HepG2 (cell line): ENCODE measurements around the gene COPE. TPM values are rescaled to one million over a fixed set of nuclear protein-coding genes. Genes with fewer than 3 reads are reported as not detected.

Experiments used
- ATAC-seq: fragments of 200-7000 bp; cut with Tn5 transposase; 3 replicates; pipeline ENCODE4 v1.9.1; 2020; ENCODE audit warnings: mild to moderate bottlenecking, moderate library complexity
- BruUV-seq: library from RNA; stranded (reverse); fragments of 400-500 nt; replicated peaks from 2 replicates; lab custom pipeline; 2021; lab: Mats Ljungman, UMichigan
- CTCF ChIA-PET: fragments of 300-600 bp; formaldehyde crosslinking; extraction: SDS; loops from one replicate; lab custom pipeline; 2021; ENCODE audit warnings: low total read pairs, inconsistent platforms, low intra/inter-chr PET ratio; lab: Yijun Ruan, JAX
- POLR2A ChIA-PET: fragments of 350-600 bp; sonication (Branson Sonifier 250); formaldehyde crosslinking; loops from one replicate; lab custom pipeline; 2020; ENCODE audit warnings: antibody characterized with exemption, inconsistent platforms; lab: Yijun Ruan, JAX
- DNase-seq: peaks from one replicate; pipeline ENCODE4 v3.0.0-alpha.2; 2015; ENCODE audit warnings: low spot score
- FAIRE-seq: peaks from 3 replicates; lab custom pipeline; 2011; peaks lifted over from hg19 to GRCh38; lab: Jason Lieb, UNC
- H2AFZ ChIP-seq: one replicate; pipeline ENCODE4 v1.6.1; 2011; ENCODE audit warnings: low read length, inconsistent platforms
- H3K27ac ChIP-seq: fragments of 300-600 bp; 3 replicates; pipeline ENCODE4 v1.8.0; 2011; ENCODE audit warnings: mixed run types, mild to moderate bottlenecking, mixed read lengths, low read length, inconsistent platforms; ENCODE audit not compliant: insufficient read depth; ENCODE audit errors: extremely low read length
- H3K27me3 ChIP-seq, 2 experiments: fragments of 200-600 bp in 1 of 2; 2 replicates in 1 of 2; 3 replicates in 1 of 2; pipeline versions ENCODE4 v1.6.0 to v1.8.0; 2011; ENCODE audit warnings: low read length in 2 of 2, mild to moderate bottlenecking in 2 of 2, moderate library complexity in 2 of 2, inconsistent platforms in 1 of 2; ENCODE audit not compliant: insufficient read depth in 2 of 2, control insufficient read depth in 1 of 2
- H3K36me3 ChIP-seq, 2 experiments: fragments of 200-600 bp in 1 of 2; replicated peaks in 1 of 2; 2 replicates in 1 of 2; 3 replicates in 1 of 2; pipeline versions ENCODE4 v1.5.1 to v1.8.0; 2011; ENCODE audit warnings: low read length in 2 of 2, inconsistent platforms in 1 of 2; ENCODE audit not compliant: insufficient read depth in 2 of 2, control insufficient read depth in 1 of 2
- H3K4me1 ChIP-seq: 2 replicates; pipeline ENCODE4 v1.5.1; 2012; ENCODE audit warnings: low read length, inconsistent platforms; ENCODE audit not compliant: insufficient read depth
- H3K4me2 ChIP-seq: 2 replicates; pipeline ENCODE4 v1.6.0; 2011; ENCODE audit warnings: low read depth, low read length, inconsistent platforms
- H3K4me3 ChIP-seq, 3 experiments: fragments of 200-600 bp in 1 of 3; sonication (generic), shearing (Covaris generic) in 1 of 3; replicated peaks in 1 of 3; 2 replicates each; pipeline ENCODE4 v1.5.1; 2011 to 2016; ENCODE audit warnings: low read length in 3 of 3, inconsistent platforms in 2 of 3, low read depth in 2 of 3, mild to moderate bottlenecking in 2 of 3, control low read depth in 1 of 3, mixed read lengths in 1 of 3; ENCODE audit not compliant: insufficient read depth in 1 of 3
- H3K79me2 ChIP-seq: one replicate; pipeline ENCODE4 v1.6.1; 2011; ENCODE audit warnings: low read length, inconsistent platforms; ENCODE audit not compliant: insufficient read depth
- H3K9ac ChIP-seq: 2 replicates; pipeline ENCODE4 v1.6.0; 2011; ENCODE audit warnings: mild to moderate bottlenecking, low read depth, low read length, inconsistent platforms; ENCODE audit not compliant: insufficient read depth
- H3K9me3 ChIP-seq: 2 replicates; pipeline ENCODE4 v1.5.1; 2012; ENCODE audit warnings: mild to moderate bottlenecking, low read length
- H4K20me1 ChIP-seq: 2 replicates; pipeline ENCODE4 v1.6.0; 2011; ENCODE audit warnings: inconsistent platforms, mild to moderate bottlenecking, low read length, moderate library complexity; ENCODE audit not compliant: insufficient read depth
- ARNTL ChIP-seq: sonication (generic); formaldehyde crosslinking; IDR thresholded peaks from 2 replicates; pipeline ENCODE4 v1.4.0; 2020; ENCODE audit warnings: mild to moderate bottlenecking, missing genetic modification reagents
- ATF7 ChIP-seq, 2 experiments: fragments of 450-650 bp in 1 of 2; sonication (generic) in 1 of 2; formaldehyde crosslinking in 1 of 2; IDR thresholded peaks; 2 replicates each; pipeline versions ENCODE4 v1.4.0 to v1.6.1; 2016 to 2020; ENCODE audit warnings: antibody characterized with exemption in 1 of 2, mild to moderate bottlenecking in 1 of 2, missing genetic modification reagents in 1 of 2
- BRD4 ChIP-seq: sonication (generic); formaldehyde crosslinking; IDR thresholded peaks from 2 replicates; pipeline ENCODE4 v1.4.0; 2020; ENCODE audit warnings: missing genetic modification reagents
- DBP ChIP-seq: sonication (generic); formaldehyde crosslinking; IDR thresholded peaks from 2 replicates; pipeline ENCODE4 v1.4.0; 2020; ENCODE audit warnings: missing genetic modification reagents; ENCODE audit errors: not compliant biosample characterization
- DDIT3 ChIP-seq: sonication (generic); formaldehyde crosslinking; IDR thresholded peaks from 2 replicates; pipeline ENCODE4 v1.4.0; 2020; ENCODE audit warnings: mild to moderate bottlenecking, missing genetic modification reagents
- FIP1L1 ChIP-seq: fragments of 200-400 bp; formaldehyde crosslinking; IDR thresholded peaks from 2 replicates; pipeline ENCODE4 v1.6.1; 2018; ENCODE audit warnings: low read depth, mild to moderate bottlenecking, low read length, moderate library complexity, borderline replicate concordance; ENCODE audit not compliant: insufficient read depth
- GATAD2A ChIP-seq: IDR thresholded peaks from 2 replicates; pipeline ENCODE4 v1.6.1; 2016
- GPBP1L1 ChIP-seq: sonication (generic); formaldehyde crosslinking; IDR thresholded peaks from 2 replicates; pipeline ENCODE4 v1.5.0; 2020; ENCODE audit warnings: mild to moderate bottlenecking, missing genetic modification reagents
- HIVEP1 ChIP-seq: sonication (generic); formaldehyde crosslinking; IDR thresholded peaks from 2 replicates; pipeline ENCODE4 v1.4.0; 2020; ENCODE audit warnings: mild to moderate bottlenecking, missing genetic modification reagents
- JUND ChIP-seq: sonication (generic); formaldehyde crosslinking; IDR thresholded peaks from 2 replicates; pipeline ENCODE4 v1.8.0; 2022; ENCODE audit warnings: mild to moderate bottlenecking, missing genetic modification reagents
- MXD1 ChIP-seq: sonication (generic); formaldehyde crosslinking; IDR thresholded peaks from 2 replicates; pipeline ENCODE4 v1.4.0; 2020; ENCODE audit warnings: mild to moderate bottlenecking, missing genetic modification reagents
- MZF1 ChIP-seq: sonication (generic); formaldehyde crosslinking; IDR thresholded peaks from 2 replicates; pipeline ENCODE4 v1.8.1; 2023; ENCODE audit warnings: mild to moderate bottlenecking, missing genetic modification reagents, borderline replicate concordance
- NAIF1 ChIP-seq: sonication (generic); formaldehyde crosslinking; IDR thresholded peaks from 2 replicates; pipeline ENCODE4 v1.5.0; 2020; ENCODE audit warnings: mild to moderate bottlenecking, missing genetic modification reagents, borderline replicate concordance
- RBFOX2 ChIP-seq: fragments of 200-400 bp; formaldehyde crosslinking; IDR thresholded peaks from 2 replicates; pipeline ENCODE4 v1.6.1; 2017; ENCODE audit warnings: low read depth, mild to moderate bottlenecking, low read length
- RBM22 ChIP-seq: fragments of 200-400 bp; formaldehyde crosslinking; optimal IDR thresholded peaks from 2 replicates; pipeline ENCODE3; 2017; ENCODE audit warnings: mild to moderate bottlenecking, low read length, moderate library complexity
- RFX5 ChIP-seq: IDR thresholded peaks from 2 replicates; pipeline ENCODE4 v1.6.1; 2011; ENCODE audit warnings: low read depth, low read length, improper control_type of control experiment
- TAF15 ChIP-seq: fragments of 200-400 bp; formaldehyde crosslinking; IDR thresholded peaks from one replicate; pipeline ENCODE4 v1.6.1; 2018; ENCODE audit warnings: mild to moderate bottlenecking, low read depth, low read length; ENCODE audit not compliant: poor library complexity, severe bottlenecking
- ZFP36L2 ChIP-seq: sonication (generic); formaldehyde crosslinking; IDR thresholded peaks from 2 replicates; pipeline ENCODE4 v1.4.0; 2020; ENCODE audit warnings: missing genetic modification reagents
- ZNF224 ChIP-seq: sonication (generic); formaldehyde crosslinking; IDR thresholded peaks from 2 replicates; pipeline ENCODE4 v1.5.0; 2020; ENCODE audit warnings: mild to moderate bottlenecking, missing genetic modification reagents
- ZNF296 ChIP-seq: sonication (generic); formaldehyde crosslinking; conservative IDR thresholded peaks from 2 replicates; pipeline ENCODE4 v1.5.0; 2020; ENCODE audit warnings: mild to moderate bottlenecking, missing genetic modification reagents
- ZNF431 ChIP-seq: sonication (generic); formaldehyde crosslinking; IDR thresholded peaks from 2 replicates; pipeline ENCODE4 v1.9.0; 2022; ENCODE audit warnings: missing genetic modification reagents, low read depth, mild to moderate bottlenecking, borderline replicate concordance
- ZNF768 ChIP-seq: sonication (generic); formaldehyde crosslinking; IDR thresholded peaks from 2 replicates; pipeline ENCODE4 v1.4.0; 2020; ENCODE audit warnings: missing genetic modification reagents
- WGBS: methylation state at CpG from one replicate; pipeline ENCODE4 v1.1.6; 2017; ENCODE audit warnings: low lambda C conversion rate; 5-methylcytosine and 5-hydroxymethylcytosine counted together
- in situ Hi-C: cut with HindIII; loops from 2 replicates; pipeline ENCODE4 v1.10.0; 2017; ENCODE audit warnings: low pct_unique_long_range_greater_than_20kb; ENCODE audit not compliant: extremely low pct_ligation_motif_present
- intact Hi-C: fragments of 100-400 bp; cut with micrococcal nuclease; formaldehyde crosslinking; loops from one replicate; pipeline ENCODE4 v1.10.0; 2022; ENCODE audit not compliant: unreplicated experiment
- polyA plus RNA-seq, 8 experiments: library from polyadenylated mRNA; depleted of rRNA in 3 of 8; stranded (reverse) in 7 of 8; unstranded in 1 of 8; fragments of >200 nt; fragmentation: Illumina TruSeq in 4 of 8; extraction: Trizol in 4 of 8; gene quantifications; 2 replicates each; pipeline versions ENCODE4 v1.2.1 to v1.2.3, GENCODE V29; 2011 to 2016; ENCODE audit warnings: low read depth in 4 of 8, missing spikeins in 1 of 8, mixed read lengths in 1 of 8; ENCODE audit not compliant: insufficient read depth in 1 of 8
- total RNA-seq, 5 experiments: library from RNA; depleted of rRNA; stranded (reverse); fragments of >200 nt; fragmentation: Illumina TruSeq; extraction: Trizol; gene quantifications; 2 replicates each; pipeline ENCODE4 v1.2.3, GENCODE V29; 2016; ENCODE audit warnings: low read depth in 1 of 5

The COPE gene
- total and polyA plus RNA-seq, 2 of the 13 experiments (the other 11 are each of a cell fraction or from before 2014, with no cell fraction given) = 189 to 205 TPM

- no peak overlapping the region for H3K4me3 ChIP-seq
- TF ChIP-seq ATF7 (IDR thresholded peaks at IDR 0.05) (no peak), ATF7 (CRISPR knock-in tag; IDR thresholded peaks at IDR 0.05) (no peak), ZNF431 (CRISPR knock-in tag) (no peak), ZNF296 (CRISPR knock-in tag) (no peak), JUND (CRISPR knock-in tag) (no peak), DDIT3 (CRISPR knock-in tag) (no peak), ZFP36L2 (no peak), HIVEP1 (CRISPR knock-in tag) (no peak), MXD1 (CRISPR knock-in tag) (no peak), ARNTL (no peak), RBFOX2 (peak; percentile 45; the same call in 1 of the 2 replicates), RFX5 (no peak), TAF15 (no peak), GATAD2A (CRISPR knock-in tag) (no peak), ZNF768 (CRISPR knock-in tag) (peak; percentile 53; the same call in 1 of the 2 replicates), DBP (CRISPR knock-in tag) (no peak), GPBP1L1 (CRISPR knock-in tag) (no peak), FIP1L1 (no peak), RBM22 (peak; percentile 22), NAIF1 (CRISPR knock-in tag) (no peak), ZNF224 (no peak), MZF1 (CRISPR knock-in tag) (no peak), BRD4 (CRISPR knock-in tag) (no peak)
Measured at GRCh38 chr19:18906605-18907519, 12.3 kb downstream of the COPE start.

More at GRCh38 chr19:18906605-18907519, 12.3 kb downstream of the COPE start:
- FAIRE-seq = no peak
- DNase-seq = no peak
- CTCF ChIA-PET = no interaction called here
- H3K36me3 ChIP-seq = peaks cover 25 to 55% of the 10 kb centered on the region in 2 experiments
- ATAC-seq = no peak
- BruUV-seq = no TSS peak
- H3K4me1 ChIP-seq = no peaks in the 10 kb centered on the region
- POLR2A ChIA-PET = interaction anchor here (0.9 to 1.8 kb wide), 2 partner anchors 12 kb away, joined by 3 to 4 read pairs; partner anchors contain the start of genes COPE and DDX49
- intact Hi-C loops (no loop called here), in situ Hi-C loops (no loop called here)
- H3K27me3 ChIP-seq = no peaks in the 10 kb centered on the region
- no peaks in the 10 kb centered on the region for H3K79me2 ChIP-seq
- 97% methylated on average over 12 of the region's 36 CpGs for WGBS
- no peaks in the 10 kb centered on the region for H3K9me3 ChIP-seq
- H3K9ac ChIP-seq = no peak overlapping the region
- no peak overlapping the region for H2AFZ ChIP-seq
- no peaks in the 10 kb centered on the region for H4K20me1 ChIP-seq
- H3K27ac ChIP-seq = no peak overlapping the region
- H3K4me2 ChIP-seq = no peak overlapping the region
